Measurements from ENCODE around the gene HSH2D. TPM values are rescaled to one million over a fixed set of nuclear protein-coding genes. Genes with fewer than 3 reads are reported as not detected.
A peak's percentile ranks its signal among the peaks of the same experiment; 100 is the strongest.

Gene HSH2D
- total and polyA plus RNA-seq, 9 of the 15 experiments (the other 6 are each of a cell fraction or from before 2014, with no cell fraction given), result 0.03 to 1.1 (median 0.35) TPM; not detected in 1

DNA sequence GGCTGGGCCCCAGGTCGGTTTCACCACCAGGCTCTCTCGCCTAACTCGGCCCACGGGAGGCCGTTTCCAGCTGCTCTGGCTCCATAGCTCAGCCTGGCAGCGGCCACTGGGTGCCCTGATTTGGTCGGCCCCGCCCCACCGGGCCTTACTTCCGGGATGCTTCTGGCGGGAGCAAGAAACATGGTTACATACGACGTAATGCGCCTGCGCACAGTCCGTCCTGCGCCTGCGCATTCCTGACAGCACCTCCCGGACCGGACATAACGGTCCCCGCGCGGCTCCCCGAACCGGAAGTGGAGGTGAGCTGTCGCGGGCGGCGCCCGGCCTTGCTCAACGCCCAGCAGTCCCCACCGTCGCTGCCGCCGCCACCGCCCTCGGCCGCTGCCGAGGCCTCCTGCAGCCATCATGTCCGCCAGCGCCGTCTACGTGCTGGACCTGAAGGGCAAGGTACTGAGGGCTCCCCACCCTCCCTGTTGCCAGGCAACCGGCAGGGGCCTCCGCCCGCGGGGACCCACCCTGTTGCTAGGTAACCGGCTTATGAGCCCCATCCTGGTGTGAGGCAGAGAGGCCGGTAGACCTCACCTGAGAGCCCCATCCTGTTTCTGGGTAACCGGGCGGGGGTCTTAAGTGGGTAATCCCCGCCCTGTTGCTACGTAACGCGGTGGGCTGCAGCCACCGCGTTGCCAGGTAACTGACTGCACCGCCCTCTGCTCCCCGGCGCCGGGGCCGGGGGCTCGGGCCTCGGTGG is 54.3 kb downstream of the HSH2D start, which contains the start of gene AP1M1 (continued):
- TF ChIP-seq, protein P1, sequence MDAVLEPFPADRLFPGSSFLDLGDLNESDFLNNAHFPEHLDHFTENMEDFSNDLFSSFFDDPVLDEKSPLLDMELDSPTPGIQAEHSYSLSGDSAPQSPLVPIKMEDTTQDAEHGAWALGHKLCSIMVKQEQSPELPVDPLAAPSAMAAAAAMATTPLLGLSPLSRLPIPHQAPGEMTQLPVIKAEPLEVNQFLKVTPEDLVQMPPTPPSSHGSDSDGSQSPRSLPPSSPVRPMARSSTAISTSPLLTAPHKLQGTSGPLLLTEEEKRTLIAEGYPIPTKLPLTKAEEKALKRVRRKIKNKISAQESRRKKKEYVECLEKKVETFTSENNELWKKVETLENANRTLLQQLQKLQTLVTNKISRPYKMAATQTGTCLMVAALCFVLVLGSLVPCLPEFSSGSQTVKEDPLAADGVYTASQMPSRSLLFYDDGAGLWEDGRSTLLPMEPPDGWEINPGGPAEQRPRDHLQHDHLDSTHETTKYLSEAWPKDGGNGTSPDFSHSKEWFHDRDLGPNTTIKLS (IDR thresholded peaks at IDR 0.05; ENCODE audit: borderline replicate concordance, low read depth), result 0 out of 2 replicates have a peak, but pooled peaks have one; percentile 9
- TF ChIP-seq ZNF232 (CRISPR knock-in tag; IDR thresholded peaks at IDR 0.05) (no peak), RBM22 (IDR thresholded peaks at IDR 0.05; ENCODE audit: low read depth, low read length, poor library complexity, severe bottlenecking) (peak; percentile 74), ZNF717 (CRISPR knock-in tag; IDR thresholded peaks at IDR 0.05) (no peak), RBM39 (optimal IDR thresholded peaks at IDR 0.05; ENCODE audit: low read depth, low read length) (no peak), ZNF146 (CRISPR knock-in tag; IDR thresholded peaks at IDR 0.05; ENCODE audit: unreplicated experiment) (no peak), SMARCC2 (IDR thresholded peaks at IDR 0.05; ENCODE audit: low read depth) (no peak), CBX3 (IDR thresholded peaks at IDR 0.05; ENCODE audit: borderline replicate concordance in 1 of 2, low read length in 2 of 2) (no peak), KLF1 (tag; IDR thresholded peaks at IDR 0.05) (peak; percentile 75), CEBPB (tag; IDR thresholded peaks at IDR 0.05) (peak; percentile 85), ZNF696 (CRISPR knock-in tag; conservative IDR thresholded peaks at IDR 0.05) (no peak), ZNF24 (IDR thresholded peaks at IDR 0.05) (no peak), ZNF668 (CRISPR knock-in tag; IDR thresholded peaks at IDR 0.05) (no peak), SOX6 (IDR thresholded peaks at IDR 0.05) (no peak)
- TF ChIP-seq, protein P2, sequence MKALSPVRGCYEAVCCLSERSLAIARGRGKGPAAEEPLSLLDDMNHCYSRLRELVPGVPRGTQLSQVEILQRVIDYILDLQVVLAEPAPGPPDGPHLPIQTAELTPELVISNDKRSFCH (CRISPR knock-in tag; IDR thresholded peaks at IDR 0.05), result no peak
- TF ChIP-seq, protein P2 (tag; IDR thresholded peaks at IDR 0.05), result no peak
- TF ChIP-seq, protein P3, sequence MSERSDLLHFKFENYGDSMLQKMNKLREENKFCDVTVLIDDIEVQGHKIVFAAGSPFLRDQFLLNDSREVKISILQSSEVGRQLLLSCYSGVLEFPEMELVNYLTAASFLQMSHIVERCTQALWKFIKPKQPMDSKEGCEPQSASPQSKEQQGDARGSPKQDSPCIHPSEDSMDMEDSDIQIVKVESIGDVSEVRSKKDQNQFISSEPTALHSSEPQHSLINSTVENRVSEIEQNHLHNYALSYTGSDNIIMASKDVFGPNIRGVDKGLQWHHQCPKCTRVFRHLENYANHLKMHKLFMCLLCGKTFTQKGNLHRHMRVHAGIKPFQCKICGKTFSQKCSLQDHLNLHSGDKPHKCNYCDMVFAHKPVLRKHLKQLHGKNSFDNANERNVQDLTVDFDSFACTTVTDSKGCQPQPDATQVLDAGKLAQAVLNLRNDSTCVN (CRISPR knock-in tag; IDR thresholded peaks at IDR 0.05), result no peak
- TF ChIP-seq, protein P4, sequence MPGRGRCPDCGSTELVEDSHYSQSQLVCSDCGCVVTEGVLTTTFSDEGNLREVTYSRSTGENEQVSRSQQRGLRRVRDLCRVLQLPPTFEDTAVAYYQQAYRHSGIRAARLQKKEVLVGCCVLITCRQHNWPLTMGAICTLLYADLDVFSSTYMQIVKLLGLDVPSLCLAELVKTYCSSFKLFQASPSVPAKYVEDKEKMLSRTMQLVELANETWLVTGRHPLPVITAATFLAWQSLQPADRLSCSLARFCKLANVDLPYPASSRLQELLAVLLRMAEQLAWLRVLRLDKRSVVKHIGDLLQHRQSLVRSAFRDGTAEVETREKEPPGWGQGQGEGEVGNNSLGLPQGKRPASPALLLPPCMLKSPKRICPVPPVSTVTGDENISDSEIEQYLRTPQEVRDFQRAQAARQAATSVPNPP (IDR thresholded peaks at IDR 0.05; ENCODE audit: borderline replicate concordance, insufficient read depth, insufficient read length), result no peak
- TF ChIP-seq, protein P5, sequence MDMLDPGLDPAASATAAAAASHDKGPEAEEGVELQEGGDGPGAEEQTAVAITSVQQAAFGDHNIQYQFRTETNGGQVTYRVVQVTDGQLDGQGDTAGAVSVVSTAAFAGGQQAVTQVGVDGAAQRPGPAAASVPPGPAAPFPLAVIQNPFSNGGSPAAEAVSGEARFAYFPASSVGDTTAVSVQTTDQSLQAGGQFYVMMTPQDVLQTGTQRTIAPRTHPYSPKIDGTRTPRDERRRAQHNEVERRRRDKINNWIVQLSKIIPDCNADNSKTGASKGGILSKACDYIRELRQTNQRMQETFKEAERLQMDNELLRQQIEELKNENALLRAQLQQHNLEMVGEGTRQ (CRISPR knock-in tag; IDR thresholded peaks at IDR 0.05), result no peak
- TF ChIP-seq, protein P6, sequence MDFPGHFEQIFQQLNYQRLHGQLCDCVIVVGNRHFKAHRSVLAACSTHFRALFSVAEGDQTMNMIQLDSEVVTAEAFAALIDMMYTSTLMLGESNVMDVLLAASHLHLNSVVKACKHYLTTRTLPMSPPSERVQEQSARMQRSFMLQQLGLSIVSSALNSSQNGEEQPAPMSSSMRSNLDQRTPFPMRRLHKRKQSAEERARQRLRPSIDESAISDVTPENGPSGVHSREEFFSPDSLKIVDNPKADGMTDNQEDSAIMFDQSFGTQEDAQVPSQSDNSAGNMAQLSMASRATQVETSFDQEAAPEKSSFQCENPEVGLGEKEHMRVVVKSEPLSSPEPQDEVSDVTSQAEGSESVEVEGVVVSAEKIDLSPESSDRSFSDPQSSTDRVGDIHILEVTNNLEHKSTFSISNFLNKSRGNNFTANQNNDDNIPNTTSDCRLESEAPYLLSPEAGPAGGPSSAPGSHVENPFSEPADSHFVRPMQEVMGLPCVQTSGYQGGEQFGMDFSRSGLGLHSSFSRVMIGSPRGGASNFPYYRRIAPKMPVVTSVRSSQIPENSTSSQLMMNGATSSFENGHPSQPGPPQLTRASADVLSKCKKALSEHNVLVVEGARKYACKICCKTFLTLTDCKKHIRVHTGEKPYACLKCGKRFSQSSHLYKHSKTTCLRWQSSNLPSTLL (IDR thresholded peaks at IDR 0.05), result no peak

Measured in K562 (cell line).